SH-SY5Y (cell line): ENCODE results near the gene LOC101059915.

Experiments
- GATA2 ChIP-seq: IDR thresholded peaks from 2 replicates; pipeline ENCODE4 v1.6.1; 2011; ENCODE audit warnings: mild to moderate bottlenecking, low read depth, low read length
- GATA3 ChIP-seq: IDR thresholded peaks from 2 replicates; pipeline ENCODE4 v1.6.1; 2011; ENCODE audit warnings: low read depth, mild to moderate bottlenecking, low read length, moderate library complexity

Gene LOC101059915

DNA sequence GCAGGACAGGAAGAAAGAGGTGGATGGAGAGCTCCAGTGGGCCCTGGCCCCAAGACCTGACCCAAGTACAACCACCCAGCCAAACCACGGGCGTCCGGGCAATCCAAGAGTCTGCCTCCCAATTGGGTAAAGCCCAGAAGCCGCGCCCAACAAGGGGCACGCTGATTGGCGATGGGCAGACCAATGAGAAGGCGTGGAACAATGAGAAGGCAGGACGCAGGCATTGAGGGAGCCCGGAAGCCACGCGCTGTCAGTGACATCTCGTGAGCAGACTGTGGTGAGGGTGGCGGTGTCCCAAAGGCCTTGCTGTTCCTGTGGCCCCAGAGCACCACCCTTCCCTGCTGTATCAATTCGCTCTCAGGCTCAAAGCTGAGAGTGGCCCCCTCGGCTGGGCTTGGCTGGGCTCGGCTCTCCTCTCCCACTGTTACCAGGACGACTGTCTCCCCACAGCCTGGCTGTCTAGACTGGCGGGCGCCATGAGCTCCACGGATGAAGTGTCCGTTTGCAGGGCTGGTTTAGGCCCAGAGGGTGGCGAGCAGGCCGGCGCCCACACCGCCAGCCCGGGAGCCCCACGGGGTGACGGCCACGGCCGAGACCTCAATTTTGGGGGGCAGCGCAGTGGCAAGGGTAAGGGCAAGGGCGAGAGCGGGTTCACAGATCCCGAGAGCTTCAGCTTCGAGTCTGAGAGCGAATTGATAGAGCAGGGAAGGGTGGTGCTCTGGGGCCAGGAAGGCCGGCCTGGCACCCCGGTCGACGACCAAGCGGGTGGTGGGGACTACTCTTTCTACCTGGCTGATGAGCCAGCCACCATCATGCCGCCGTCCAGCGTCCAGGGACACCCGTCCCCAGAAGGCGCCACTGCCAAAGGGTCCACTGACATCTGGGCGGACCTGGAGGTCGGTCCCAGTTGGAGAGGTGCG lies at the start of gene LOC101059915:
Gene LOC101059915 (plus strand): TSS at position 219 of the 920 bp plus-strand sequence.
- TF ChIP-seq GATA2 (no peak), GATA3 (no peak)

DNA sequence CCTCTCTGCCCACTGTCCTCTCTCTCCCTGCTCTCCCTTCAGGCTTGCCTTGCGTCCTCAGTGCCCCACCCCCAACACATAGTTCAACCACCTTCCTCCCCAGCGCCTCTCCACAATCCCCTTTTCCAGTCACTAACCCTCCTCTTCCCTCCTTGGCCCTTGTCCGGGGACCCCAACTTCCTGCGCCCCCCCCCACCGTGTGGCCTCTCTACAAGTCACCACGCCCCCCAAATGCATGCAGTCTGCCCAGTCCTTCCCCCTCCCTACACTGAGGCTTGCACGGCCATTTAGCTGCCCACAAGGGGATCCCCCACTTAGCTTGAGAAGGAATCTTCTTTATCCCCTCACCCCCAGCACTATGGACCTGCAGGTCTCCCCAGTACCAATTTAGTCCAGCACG lies 49.6 kb upstream of the LOC101059915 start:
- TF ChIP-seq GATA2, result no peak
- no peak for TF ChIP-seq GATA3

DNA sequence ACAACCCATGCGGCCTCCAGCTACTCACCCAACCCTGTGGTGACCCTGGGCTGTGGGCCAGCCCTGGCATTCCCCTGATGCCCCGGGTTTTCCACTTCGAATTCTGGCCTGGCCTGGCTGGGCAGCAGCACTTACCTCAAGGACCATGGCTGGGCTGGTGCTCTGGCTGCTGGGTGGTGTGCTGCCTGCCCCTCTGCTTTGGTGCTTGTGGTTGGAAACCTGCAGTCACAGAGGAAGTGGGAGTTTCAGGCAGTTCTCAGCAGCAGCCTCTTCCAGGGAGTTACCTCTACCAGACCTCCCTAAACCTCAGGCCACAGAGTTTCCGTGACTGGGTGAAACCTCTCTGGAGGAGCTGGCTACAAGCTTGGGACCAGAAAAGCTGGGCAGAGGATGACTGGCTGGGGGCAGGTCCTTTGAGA lies 49.0 kb upstream of the LOC101059915 start, which contains the start of gene CXCR3:
Gene CXCR3 (minus strand): TSS at position 209 of the 419 bp plus-strand sequence. CDS start 62 bp downstream, at position 147.
- TF ChIP-seq GATA3 (no peak), GATA2 (no peak)

DNA sequence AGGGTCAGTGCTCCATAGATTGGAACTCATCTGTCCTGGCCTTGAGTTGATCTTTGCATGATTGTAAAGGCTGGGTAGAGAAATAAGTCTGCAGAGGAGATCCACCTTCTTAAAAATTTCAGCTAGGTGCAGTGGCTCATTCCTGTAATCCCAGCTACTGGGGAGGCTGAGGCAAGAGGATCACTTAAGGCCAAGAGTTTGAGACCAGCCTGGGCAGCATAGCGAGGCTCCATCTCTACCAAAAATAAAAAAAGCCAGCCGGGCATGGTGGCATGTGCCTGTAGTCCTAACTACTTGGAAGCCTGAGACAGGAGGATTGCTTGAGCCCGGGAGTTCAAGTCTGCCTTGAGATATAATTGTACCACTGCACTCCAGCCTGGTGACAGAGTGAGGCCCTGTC lies 48.6 kb upstream of the LOC101059915 start:
- TF ChIP-seq GATA3 (no peak), GATA2 (no peak)

DNA sequence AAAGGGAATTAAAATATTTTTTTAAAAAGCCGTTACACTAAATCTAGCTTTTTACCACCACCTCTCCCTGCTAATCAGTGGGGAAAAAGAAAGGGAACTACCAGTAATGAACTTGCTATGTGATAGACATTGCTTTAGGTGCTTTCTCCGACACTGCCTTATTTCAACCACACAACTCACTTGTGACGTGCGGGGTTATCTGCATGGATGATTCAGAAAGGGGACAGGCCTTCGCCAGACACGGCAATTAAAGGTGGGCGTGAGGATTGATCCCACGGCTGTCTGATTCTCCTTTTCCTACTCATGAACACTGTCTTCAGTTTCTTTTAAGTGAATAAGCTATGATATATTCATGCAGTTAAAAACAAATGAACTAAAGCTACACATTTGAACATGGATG lies 48.2 kb upstream of the LOC101059915 start:
- no peak for TF ChIP-seq GATA2
- no peak for TF ChIP-seq GATA3

DNA sequence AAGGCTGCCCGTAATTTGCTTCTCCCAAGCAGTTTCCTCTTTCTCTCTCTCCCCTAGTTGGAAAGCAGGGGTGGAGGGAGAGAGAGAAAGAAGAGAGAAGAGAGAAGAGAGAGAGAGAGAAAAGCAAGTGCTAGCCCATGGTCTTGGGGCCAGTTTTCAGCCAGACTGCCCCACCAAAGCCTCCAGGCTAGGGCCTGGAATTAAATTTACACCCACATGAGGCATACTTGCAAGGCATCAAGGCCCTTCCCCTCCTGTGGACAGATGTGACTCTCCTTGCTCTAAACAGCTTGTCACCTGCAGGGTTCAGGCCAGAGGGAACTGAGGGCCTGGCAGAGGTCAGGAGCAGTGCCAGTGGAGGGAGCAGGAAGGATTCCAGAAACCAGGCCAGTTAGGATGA lies 47.4 kb upstream of the LOC101059915 start:
- no peak for TF ChIP-seq GATA3
- no peak for TF ChIP-seq GATA2

DNA sequence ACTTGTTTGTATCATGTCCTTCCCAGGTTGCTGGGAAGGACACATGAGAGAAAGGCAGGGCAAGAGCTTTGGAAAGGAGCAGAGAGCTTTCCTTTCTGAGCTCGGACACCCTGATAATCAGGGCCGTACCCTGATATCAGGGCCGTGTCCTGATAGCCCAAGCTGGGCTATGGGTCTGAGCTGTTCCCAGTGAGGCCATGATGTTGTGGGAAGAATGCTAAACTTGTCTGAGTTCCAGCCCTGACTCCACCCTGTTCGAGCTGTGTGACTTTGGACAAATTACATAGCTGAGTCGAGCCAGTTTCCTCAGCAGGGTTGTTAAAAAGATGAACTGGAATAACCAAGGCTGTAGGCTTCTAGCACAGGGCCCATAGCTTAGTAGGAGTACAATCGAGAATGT lies 45.7 kb upstream of the LOC101059915 start:
- TF ChIP-seq GATA3 (no peak), GATA2 (no peak)

DNA sequence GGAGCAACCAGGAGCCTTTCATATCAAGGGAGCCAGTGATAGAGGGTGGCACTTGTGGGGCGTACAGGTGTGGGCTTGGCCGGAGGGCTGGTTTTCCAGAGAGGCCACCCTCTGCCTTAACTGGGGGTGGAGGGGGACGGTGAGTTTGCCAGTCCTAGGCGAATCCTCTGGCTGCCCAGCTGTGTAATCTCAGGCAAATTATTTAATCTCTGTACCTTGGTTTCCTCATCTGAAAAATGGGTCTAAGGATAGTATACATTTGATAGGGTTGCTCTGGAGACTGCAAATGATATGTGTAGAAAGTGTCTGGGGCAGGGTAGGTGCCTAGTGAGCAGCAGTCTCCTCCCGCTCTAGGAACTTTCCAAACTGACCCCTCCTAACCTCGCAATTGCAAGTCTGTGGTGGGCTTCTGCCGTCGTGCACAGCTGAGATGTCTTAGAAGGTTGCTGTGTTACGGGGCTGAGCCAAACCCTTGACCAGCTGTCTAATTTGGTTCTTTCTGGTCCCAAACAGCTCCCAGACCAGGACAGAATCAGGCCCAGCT lies 45.2 kb upstream of the LOC101059915 start:
- TF ChIP-seq GATA3 (no peak), GATA2 (no peak)

DNA sequence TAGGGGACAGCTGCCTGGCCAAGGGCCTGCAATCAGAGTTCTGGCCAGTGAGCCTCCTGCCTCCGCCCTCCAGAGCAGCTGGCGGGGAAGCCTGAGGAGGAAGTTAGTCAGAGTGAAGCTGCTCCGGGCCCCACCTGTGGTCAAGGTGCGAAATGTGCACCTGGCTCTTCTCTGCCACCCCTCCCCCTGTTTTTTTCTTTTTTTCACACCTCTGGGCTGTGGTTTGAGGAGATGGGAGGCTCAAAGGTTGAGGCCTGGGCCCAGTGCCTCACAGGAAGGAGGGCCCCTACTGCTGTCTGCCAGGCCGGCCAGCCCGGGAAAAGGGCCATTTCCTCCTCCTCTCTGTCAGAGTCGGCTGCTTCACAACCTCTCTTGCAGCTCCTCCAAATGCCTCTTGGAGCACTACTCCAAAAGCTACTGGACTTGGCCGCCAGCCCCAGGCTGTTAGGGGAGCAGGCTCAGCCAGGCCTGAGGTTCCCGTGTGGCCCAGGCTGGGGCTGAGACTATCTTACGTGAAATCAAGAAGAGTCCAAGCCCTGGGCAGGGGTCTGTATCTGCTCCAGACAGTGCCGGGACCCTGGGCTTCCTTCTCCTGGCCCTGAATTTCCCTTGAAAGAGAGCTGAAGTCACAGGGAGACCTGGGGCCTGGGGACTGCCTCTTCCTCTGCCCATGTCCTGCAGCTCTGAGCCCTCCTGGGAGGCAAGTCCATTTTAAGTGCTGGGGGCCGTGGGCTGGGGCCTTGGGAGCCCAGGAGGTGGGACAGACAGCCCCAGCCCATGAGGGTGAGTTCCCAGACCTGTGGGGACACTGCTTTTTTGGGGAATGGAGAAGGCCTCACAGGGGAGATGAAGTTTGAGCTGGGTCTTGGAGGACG lies 44.5 kb upstream of the LOC101059915 start:
- TF ChIP-seq GATA3, result no peak
- no peak for TF ChIP-seq GATA2

DNA sequence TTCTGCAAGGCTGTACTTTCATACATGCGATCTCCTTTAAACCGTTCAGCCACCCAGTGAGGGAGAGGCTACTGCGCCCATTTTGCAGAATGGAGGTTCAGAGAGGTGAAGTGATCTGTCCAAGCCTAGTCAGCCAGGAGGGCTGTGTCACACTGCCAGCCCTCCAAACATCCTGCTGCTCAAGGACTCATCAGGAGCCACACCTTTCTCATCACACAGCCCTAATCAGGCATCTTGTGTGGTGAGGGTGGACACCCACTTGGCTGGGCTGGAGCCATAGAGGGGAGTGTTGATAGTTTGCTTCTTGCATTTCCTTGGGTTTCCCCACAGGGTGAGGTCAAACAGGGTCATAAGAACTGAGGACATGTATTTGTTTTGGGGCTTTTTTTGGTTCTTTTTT lies 43.6 kb upstream of the LOC101059915 start:
- TF ChIP-seq GATA2 (no peak), GATA3 (no peak)

DNA sequence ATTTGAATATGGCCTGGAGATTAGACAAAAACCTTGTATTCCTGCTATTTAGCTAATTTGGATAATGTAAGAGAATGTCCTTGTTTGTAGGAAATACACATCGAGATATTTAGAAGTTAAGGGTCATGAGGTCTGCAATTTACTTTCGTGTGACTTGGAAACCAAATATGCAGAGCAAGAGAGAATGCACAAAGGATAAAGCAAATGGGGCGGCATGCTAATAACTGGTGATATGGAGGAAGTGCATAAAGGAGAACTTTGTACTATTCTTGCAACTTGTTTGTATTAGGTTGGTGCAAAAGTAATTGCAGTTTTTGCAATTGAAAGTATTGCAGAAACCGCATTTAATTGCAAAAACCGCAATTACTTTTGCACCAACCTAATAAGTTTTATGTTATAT lies 41.9 kb upstream of the LOC101059915 start:
- TF ChIP-seq GATA2 (no peak), GATA3 (no peak)

DNA sequence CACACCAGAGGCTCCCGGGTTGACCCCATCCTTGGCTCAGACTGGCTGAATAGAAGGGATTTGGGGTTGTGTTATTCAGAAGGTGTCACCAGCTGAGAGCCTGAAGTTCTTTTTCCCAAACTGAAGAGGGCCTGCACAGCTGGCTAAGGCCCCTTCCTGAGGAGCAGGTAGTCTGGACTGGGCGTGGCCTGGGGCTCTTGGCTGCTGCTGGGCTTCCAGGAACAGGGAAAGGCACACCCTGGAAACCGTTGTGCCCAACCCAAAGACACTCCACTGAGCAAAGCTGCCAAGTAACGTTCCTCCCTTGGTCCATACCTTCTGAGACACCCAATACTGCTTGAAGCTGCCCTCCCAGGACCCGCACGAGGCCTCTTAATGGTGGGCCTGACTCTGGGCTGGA lies 40.8 kb upstream of the LOC101059915 start:
- no peak for TF ChIP-seq GATA2
- no peak for TF ChIP-seq GATA3

DNA sequence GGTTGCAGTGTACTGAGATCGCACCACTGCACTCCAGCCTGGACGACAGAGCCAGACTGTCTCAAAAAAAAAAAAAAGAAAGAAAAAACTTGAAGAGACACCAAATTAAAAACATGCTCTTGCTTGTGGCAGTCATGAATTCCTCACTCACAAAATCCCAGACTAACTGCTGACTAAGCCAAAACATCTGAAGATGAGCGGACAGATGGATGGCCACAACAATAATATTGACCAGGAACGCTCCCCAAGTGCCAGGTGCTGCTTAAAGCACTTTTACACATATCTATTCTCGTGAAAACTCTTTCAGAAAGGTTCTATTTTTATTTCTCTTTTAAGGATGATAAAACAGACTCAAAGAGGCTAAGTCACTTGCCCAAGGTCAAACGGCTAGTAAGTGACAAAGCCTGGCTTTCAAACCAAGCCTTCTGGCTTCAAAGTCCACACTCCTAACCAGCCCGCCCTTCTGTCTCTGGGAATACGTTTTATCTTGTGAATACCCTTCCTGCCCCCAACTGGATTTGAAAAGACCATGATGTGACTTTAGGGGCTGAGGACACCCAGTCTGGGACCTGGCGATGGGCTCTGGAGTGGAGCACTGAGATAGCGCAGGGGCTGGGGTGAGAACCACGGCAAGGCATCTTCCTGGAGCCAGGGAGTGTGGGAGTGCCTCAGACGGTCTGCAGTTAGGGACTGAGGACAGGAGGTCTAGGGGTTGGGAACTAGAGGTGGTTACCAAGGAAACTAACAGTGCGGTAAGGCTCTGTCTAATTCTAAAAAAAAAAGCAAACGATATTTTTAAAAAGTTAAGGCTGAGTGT lies 39.5 kb upstream of the LOC101059915 start:
- TF ChIP-seq GATA2 (no peak), GATA3 (no peak)

DNA sequence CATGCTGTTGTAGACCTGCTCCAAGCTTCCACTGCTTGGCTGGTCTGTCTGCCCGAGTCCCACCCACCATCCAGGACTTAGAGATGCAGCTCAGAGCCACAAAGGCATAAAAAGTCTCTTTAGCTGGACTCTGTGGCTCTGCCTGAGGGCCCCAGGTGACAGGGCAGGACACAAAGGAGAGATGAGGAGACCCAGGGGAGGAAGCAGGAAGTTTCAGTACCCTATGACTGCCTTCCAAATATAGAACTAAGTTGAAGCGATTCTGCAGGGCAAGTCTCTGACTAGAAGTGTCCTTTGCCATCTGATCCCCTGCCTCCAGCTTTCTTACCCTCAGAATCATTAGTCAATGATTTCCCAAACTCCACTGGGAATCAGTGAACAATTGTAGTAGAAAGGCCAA lies 37.9 kb upstream of the LOC101059915 start:
- TF ChIP-seq GATA3, result no peak
- TF ChIP-seq GATA2, result no peak
